Endodermal cell (in vitro differentiated cells): Measurements from ENCODE around the gene TFPI2. TPM values are rescaled to one million over a fixed set of nuclear protein-coding genes. Genes with fewer than 3 reads are reported as not detected.
A peak's percentile ranks its signal among the peaks of the same experiment; 100 is the strongest.
"Not testable (repeated sequence)": the region's sequence is repeated elsewhere in the genome, so short reads cannot be mapped to it uniquely, and the experiment has no call there.

Source experiments
- DNase-seq: peaks from one replicate; pipeline ENCODE4 v3.0.0-alpha.2; 2017
- H3K27ac ChIP-seq: 2 replicates; pipeline ENCODE4 v1.5.1; 2013; ENCODE audit warnings: mild to moderate bottlenecking, low read depth, low read length, moderate library complexity
- H3K27me3 ChIP-seq: 2 replicates; pipeline ENCODE4 v1.6.1; 2013; ENCODE audit warnings: mild to moderate bottlenecking, low read length, moderate library complexity; ENCODE audit not compliant: insufficient read depth, control insufficient read depth, poor library complexity, severe bottlenecking
- H3K36me3 ChIP-seq: 2 replicates; pipeline ENCODE4 v1.7.0; 2013; ENCODE audit warnings: mild to moderate bottlenecking, low read length, moderate library complexity; ENCODE audit not compliant: control insufficient read depth, insufficient read depth
- H3K4me1 ChIP-seq: one replicate; pipeline ENCODE4 v1.7.0; 2013; ENCODE audit warnings: low read length; ENCODE audit not compliant: control insufficient read depth, insufficient read depth
- H3K4me3 ChIP-seq: 2 replicates; pipeline ENCODE4 v1.5.1; 2013; ENCODE audit warnings: mild to moderate bottlenecking, low read length, moderate library complexity
- H3K9ac ChIP-seq: 2 replicates; pipeline ENCODE4 v1.6.1; 2013; ENCODE audit warnings: mild to moderate bottlenecking, low read length, moderate library complexity; ENCODE audit not compliant: poor library complexity, severe bottlenecking; ENCODE audit errors: extremely low read depth
- H3K9me3 ChIP-seq: 2 replicates; pipeline ENCODE4 v1.6.1; 2013; ENCODE audit warnings: mild to moderate bottlenecking, low read length, moderate library complexity; ENCODE audit not compliant: control insufficient read depth
- H3K27ac Mint-ChIP-seq: 2 replicates; pipeline ENCODE4 v1.8.0; 2020; ENCODE audit warnings: mixed read lengths
- H3K27me3 Mint-ChIP-seq: 2 replicates; pipeline ENCODE4 v1.8.0; 2021; ENCODE audit warnings: mild to moderate bottlenecking, mixed read lengths; ENCODE audit not compliant: insufficient read depth
- H3K36me3 Mint-ChIP-seq: 2 replicates; pipeline ENCODE4 v1.8.0; 2020; ENCODE audit warnings: low read depth, mixed read lengths
- H3K4me1 Mint-ChIP-seq: 2 replicates; pipeline ENCODE4 v1.8.0; 2020; ENCODE audit warnings: mixed read lengths
- H3K4me3 Mint-ChIP-seq: 2 replicates; pipeline ENCODE4 v1.8.0; 2020; ENCODE audit warnings: mild to moderate bottlenecking, moderate library complexity, mixed read lengths
- H3K9me3 Mint-ChIP-seq: 2 replicates; pipeline ENCODE4 v1.8.0; 2020; ENCODE audit warnings: mild to moderate bottlenecking, mixed read lengths
- WGBS, 2 experiments: methylation state at CpG; one replicate each; pipeline versions ENCODE4 v1.1.5 to v1.1.7; 2013; ENCODE audit warnings: missing lambda C conversion rate in 2 of 2, mixed read lengths in 1 of 2; ENCODE audit not compliant: insufficient coverage in 1 of 2, insufficient read length in 1 of 2; 5-methylcytosine and 5-hydroxymethylcytosine counted together
- total RNA-seq, 2 donors: library from RNA; stranded (reverse); fragmentation: NEBNext Ultra II Directional in 1 of 2; extraction: Animal tissue kit (Norgen Biotek cat#: 25700) in 1 of 2; gene quantifications; 2 replicates in 1 of 2; 3 replicates in 1 of 2; pipeline ENCODE4 v1.2.1, GENCODE V29; 2021
- TF ChIP-seq, protein P1 (sequence below): fragments of 200-600 bp; sonication (generic); conservative IDR thresholded peaks from 2 replicates; pipeline ENCODE4 v1.5.0; 2021; ENCODE audit warnings: antibody characterized with exemption, mild to moderate bottlenecking

Gene TFPI2
- total RNA-seq, 2 donors from 2014 or later = 2.3 to 3.1 TPM

DNA sequence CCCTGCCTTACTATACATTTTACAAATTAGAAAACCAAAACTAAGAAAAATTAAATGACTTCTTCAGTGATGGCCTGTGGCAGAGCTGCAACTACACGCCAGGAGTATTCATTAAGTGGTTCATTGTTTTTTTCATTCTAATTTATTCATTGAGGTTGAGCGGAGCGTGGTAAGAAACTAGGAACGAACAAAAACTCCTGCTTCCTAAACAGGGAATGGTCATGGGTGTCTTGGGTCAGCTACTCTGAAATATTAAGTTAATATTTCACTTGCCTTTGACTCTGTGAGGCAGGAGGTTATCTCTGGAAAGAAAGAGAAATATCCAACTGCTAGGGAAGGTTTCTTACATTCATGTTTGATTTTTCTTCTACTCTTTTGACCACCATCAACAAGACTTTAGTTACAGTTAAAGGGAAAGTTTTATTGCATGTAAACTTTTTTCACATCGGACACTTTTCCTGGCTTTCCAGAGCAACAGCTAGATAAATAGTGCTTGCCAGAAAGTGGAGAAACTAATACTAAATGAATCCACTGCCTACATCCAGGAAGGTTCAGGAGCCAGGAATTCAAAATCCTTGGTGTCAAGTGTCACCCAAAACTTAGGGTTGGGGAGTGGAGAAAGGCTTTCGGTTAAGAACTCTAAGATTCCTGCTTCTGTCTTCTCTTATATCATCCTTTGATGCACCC, 30.1 kb upstream of the TFPI2 start:
- DNase-seq = no peak
- H3K9me3 Mint-ChIP-seq = no peaks in the 10 kb centered on the region
- 93 to 100% methylated on average over 1 to 6 of the region's 6 CpGs for WGBS, 2 experiments
- H3K27me3 Mint-ChIP-seq = peaks cover 5% of the 10 kb centered on the region
- H3K36me3 ChIP-seq = no peaks in the 10 kb centered on the region
- peaks cover 10% of the 10 kb centered on the region for H3K4me1 Mint-ChIP-seq
- no peak overlapping the region for H3K27ac ChIP-seq
- H3K9ac ChIP-seq = no peak overlapping the region
- TF ChIP-seq, protein P1, sequence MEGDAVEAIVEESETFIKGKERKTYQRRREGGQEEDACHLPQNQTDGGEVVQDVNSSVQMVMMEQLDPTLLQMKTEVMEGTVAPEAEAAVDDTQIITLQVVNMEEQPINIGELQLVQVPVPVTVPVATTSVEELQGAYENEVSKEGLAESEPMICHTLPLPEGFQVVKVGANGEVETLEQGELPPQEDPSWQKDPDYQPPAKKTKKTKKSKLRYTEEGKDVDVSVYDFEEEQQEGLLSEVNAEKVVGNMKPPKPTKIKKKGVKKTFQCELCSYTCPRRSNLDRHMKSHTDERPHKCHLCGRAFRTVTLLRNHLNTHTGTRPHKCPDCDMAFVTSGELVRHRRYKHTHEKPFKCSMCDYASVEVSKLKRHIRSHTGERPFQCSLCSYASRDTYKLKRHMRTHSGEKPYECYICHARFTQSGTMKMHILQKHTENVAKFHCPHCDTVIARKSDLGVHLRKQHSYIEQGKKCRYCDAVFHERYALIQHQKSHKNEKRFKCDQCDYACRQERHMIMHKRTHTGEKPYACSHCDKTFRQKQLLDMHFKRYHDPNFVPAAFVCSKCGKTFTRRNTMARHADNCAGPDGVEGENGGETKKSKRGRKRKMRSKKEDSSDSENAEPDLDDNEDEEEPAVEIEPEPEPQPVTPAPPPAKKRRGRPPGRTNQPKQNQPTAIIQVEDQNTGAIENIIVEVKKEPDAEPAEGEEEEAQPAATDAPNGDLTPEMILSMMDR = no peak
- H3K4me3 ChIP-seq = no peak overlapping the region
- H3K36me3 Mint-ChIP-seq = no peaks in the 10 kb centered on the region
- peak overlapping the region; percentile 67 for H3K4me3 Mint-ChIP-seq
- H3K4me1 ChIP-seq = no peaks in the 10 kb centered on the region
- no peak overlapping the region for H3K27ac Mint-ChIP-seq
- no peaks in the 10 kb centered on the region for H3K9me3 ChIP-seq
- no peaks in the 10 kb centered on the region for H3K27me3 ChIP-seq

DNA sequence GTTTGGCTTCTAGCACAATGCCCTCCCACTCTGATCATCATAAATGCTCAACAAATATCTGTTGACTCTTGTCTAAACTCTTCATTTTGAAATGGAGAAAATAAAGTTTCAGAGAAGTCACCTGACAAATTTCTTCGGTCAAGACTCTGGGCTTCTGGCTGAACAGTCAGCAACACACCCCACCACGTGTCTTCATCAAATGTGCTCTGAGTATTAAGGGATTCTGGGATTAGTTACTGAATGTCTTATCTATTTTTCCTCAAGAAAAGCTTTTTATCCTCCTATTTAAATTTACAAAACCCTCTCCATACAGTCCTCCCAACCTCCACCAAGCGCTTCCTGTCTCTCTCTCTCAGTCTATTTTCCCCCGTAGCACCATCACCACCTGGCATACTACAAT, 25.8 kb upstream of the TFPI2 start:
- H3K4me3 ChIP-seq, H3K9me3 ChIP-seq, H3K27ac Mint-ChIP-seq, DNase-seq, H3K4me1 ChIP-seq, H3K27me3 ChIP-seq, H3K27me3 Mint-ChIP-seq, H3K27ac ChIP-seq, H3K4me1 Mint-ChIP-seq, H3K36me3 Mint-ChIP-seq, H3K9ac ChIP-seq, H3K4me3 Mint-ChIP-seq, H3K9me3 Mint-ChIP-seq, H3K36me3 ChIP-seq: not testable (repeated sequence)
- 90% methylated on average over 3 of the region's 4 CpGs; no CpG with 5 or more reads in 1 of the 2 experiments for WGBS, 2 experiments

DNA sequence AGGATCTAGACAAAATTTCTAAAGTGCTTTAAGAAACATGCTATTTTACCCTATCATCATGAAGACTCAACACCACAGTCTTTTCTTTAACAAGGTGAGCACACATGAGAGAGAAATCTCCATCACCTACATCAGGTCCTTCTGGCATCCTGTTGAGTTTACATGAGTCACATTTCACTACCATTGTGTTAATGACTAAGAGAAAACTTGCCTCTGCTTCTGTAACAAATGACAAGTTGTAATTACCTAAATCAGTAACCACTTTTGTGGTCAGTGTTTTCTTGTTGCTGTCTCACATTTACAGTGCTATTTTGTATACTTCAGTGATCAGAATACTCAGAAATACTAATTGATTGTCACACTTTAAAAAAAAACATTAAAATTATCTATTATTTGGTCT, 25.3 kb upstream of the TFPI2 start:
- not testable (repeated sequence) for H3K27me3 ChIP-seq, H3K36me3 ChIP-seq, H3K36me3 Mint-ChIP-seq, DNase-seq, H3K4me3 Mint-ChIP-seq, H3K9me3 Mint-ChIP-seq, H3K27ac ChIP-seq, H3K4me1 ChIP-seq, H3K9ac ChIP-seq, H3K4me1 Mint-ChIP-seq, H3K27me3 Mint-ChIP-seq, H3K27ac Mint-ChIP-seq, H3K9me3 ChIP-seq, H3K4me3 ChIP-seq

DNA sequence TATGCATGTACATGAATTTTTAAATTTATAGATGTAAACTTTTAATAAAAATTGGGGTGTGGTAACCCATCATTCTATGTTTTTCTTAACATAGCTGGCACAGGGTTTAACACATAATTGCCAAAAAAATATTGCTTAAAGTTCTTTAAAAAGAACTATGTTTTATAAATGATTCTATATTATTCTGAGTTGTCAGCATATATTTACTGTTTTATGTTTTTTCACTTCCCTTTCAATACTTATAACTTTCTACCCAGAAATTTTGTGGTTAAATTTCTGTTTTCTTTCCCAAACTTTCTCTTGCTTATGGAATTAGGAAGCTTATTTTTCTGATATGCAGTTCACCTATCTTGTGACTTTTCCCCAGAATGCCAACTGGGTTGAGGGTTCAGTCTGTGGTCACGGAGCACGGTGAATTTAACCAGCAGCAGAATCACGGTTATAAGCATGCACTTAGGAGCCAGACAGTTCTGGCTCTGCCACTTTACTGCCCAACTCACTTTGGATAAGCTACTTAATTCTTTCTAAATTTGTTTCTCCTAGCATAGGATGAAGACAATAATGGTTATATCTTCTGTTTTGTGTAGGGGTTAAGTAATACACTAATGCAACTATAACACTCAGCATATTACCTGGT, 24.8 kb upstream of the TFPI2 start:
- H3K27me3 ChIP-seq, H3K4me1 Mint-ChIP-seq, DNase-seq, H3K4me3 ChIP-seq, H3K27me3 Mint-ChIP-seq, H3K27ac Mint-ChIP-seq, H3K36me3 ChIP-seq, H3K27ac ChIP-seq, H3K4me1 ChIP-seq, H3K9me3 ChIP-seq, H3K36me3 Mint-ChIP-seq, H3K9ac ChIP-seq, H3K9me3 Mint-ChIP-seq, H3K4me3 Mint-ChIP-seq: not testable (repeated sequence)
- no CpG with 5 or more reads among the region's 3 CpGs for WGBS, 2 experiments
